Neural cell (in vitro differentiated cells): ENCODE results near the gene MED27. TPM values are rescaled to one million over a fixed set of nuclear protein-coding genes. Genes with fewer than 3 reads are reported as not detected.

Experiments used
- H2AFZ ChIP-seq: fragments of 200-600, 300-800 bp; sonication (generic), shearing (Covaris generic); 2 replicates; pipeline ENCODE4 v1.6.0; 2014; ENCODE audit warnings: low read depth, mild to moderate bottlenecking, antibody characterized with exemption, low read length, moderate library complexity
- H3F3A ChIP-seq: fragments of 200-600 bp; shearing (Covaris generic); 2 replicates; pipeline ENCODE4 v1.6.1; 2016; ENCODE audit warnings: mild to moderate bottlenecking, moderate library complexity, mixed read lengths, antibody characterized with exemption, low read length; ENCODE audit not compliant: insufficient read depth, poor library complexity, severe bottlenecking
- H3K27ac ChIP-seq: fragments of 200-600, 300-800 bp; sonication (generic), shearing (Covaris generic); 2 replicates; pipeline ENCODE4 v1.5.1; 2014; ENCODE audit warnings: mild to moderate bottlenecking, low read length, moderate library complexity
- H3K27me3 ChIP-seq: fragments of 300-800, 200-600 bp; sonication (generic), shearing (Covaris generic); 2 replicates; pipeline ENCODE4 v1.6.0; 2014; ENCODE audit warnings: mild to moderate bottlenecking, low read depth, low read length, moderate library complexity; ENCODE audit not compliant: insufficient read depth
- H3K36me3 ChIP-seq: fragments of 300-800, 200-600 bp; sonication (generic), shearing (Covaris generic); 2 replicates; pipeline ENCODE4 v1.5.1; 2014; ENCODE audit warnings: mild to moderate bottlenecking, antibody characterized with exemption, low read length, moderate library complexity; ENCODE audit not compliant: insufficient read depth
- H3K4me2 ChIP-seq: fragments of 300-800, 200-600 bp; sonication (generic), shearing (Covaris generic); 2 replicates; pipeline ENCODE4 v1.6.0; 2014; ENCODE audit warnings: mild to moderate bottlenecking, low read length
- H3K4me3 ChIP-seq: fragments of 300-800, 200-600 bp; sonication (generic), shearing (Covaris generic); 2 replicates; pipeline ENCODE4 v1.5.1; 2014; ENCODE audit warnings: mild to moderate bottlenecking, low read length, moderate library complexity
- H3K79me2 ChIP-seq: fragments of 200-600 bp; shearing (Covaris generic); replicated peaks from 2 replicates; pipeline ENCODE4 v1.6.0; 2014; ENCODE audit warnings: mild to moderate bottlenecking, low read length, moderate library complexity; ENCODE audit not compliant: insufficient read depth
- H3K9ac ChIP-seq: fragments of 300-800, 200-600 bp; sonication (generic), shearing (Covaris generic); 2 replicates; pipeline ENCODE4 v1.6.1; 2016; ENCODE audit warnings: mild to moderate bottlenecking, low read length, mixed read lengths
- H3K9me2 ChIP-seq: fragments of 200-600 bp; shearing (Covaris generic); 2 replicates; pipeline ENCODE4 v1.6.1; 2016; ENCODE audit warnings: mild to moderate bottlenecking, low read length, mixed read lengths; ENCODE audit not compliant: insufficient read depth
- H3K9me3 ChIP-seq: fragments of 200-600, 300-800 bp; sonication (generic), shearing (Covaris generic); 2 replicates; pipeline ENCODE4 v1.6.1; 2016; ENCODE audit warnings: mild to moderate bottlenecking, mixed run types, low read length, moderate library complexity, mixed read lengths
- H4K20me1 ChIP-seq: fragments of 200-600 bp; shearing (Covaris generic); 2 replicates; pipeline ENCODE4 v1.6.1; 2016; ENCODE audit warnings: mild to moderate bottlenecking, mixed run types; ENCODE audit not compliant: insufficient read depth
- EP300 ChIP-seq: fragments of 450-650 bp; conservative IDR thresholded peaks from 2 replicates; pipeline ENCODE4 v1.6.1; 2014; ENCODE audit warnings: antibody characterized with exemption, mild to moderate bottlenecking, moderate library complexity; ENCODE audit not compliant: poor library complexity, severe bottlenecking
- EZH2 ChIP-seq: fragments of 200-600, 300-800 bp; shearing (Covaris generic), sonication (generic); IDR thresholded peaks from 2 replicates; pipeline ENCODE4 v1.6.1; 2014; ENCODE audit warnings: antibody characterized with exemption, low read length, borderline replicate concordance, mild to moderate bottlenecking; ENCODE audit not compliant: insufficient read depth, poor library complexity, severe bottlenecking
- MXI1 ChIP-seq: fragments of 450-650 bp; conservative IDR thresholded peaks from 2 replicates; pipeline ENCODE4 v1.6.1; 2014; ENCODE audit warnings: antibody characterized with exemption, mild to moderate bottlenecking; ENCODE audit not compliant: poor library complexity, severe bottlenecking
- POLR2AphosphoS5 ChIP-seq: IDR thresholded peaks from 2 replicates; pipeline ENCODE4 v1.6.1; 2012
- RAD21 ChIP-seq: fragments of 450-650 bp; conservative IDR thresholded peaks from 2 replicates; pipeline ENCODE4 v1.6.1; 2014; ENCODE audit warnings: antibody characterized with exemption, mild to moderate bottlenecking, moderate library complexity
- REST ChIP-seq: IDR thresholded peaks from 2 replicates; pipeline ENCODE4 v1.6.1; 2012; ENCODE audit warnings: borderline replicate concordance
- SMC3 ChIP-seq: fragments of 450-650 bp; conservative IDR thresholded peaks from 2 replicates; pipeline ENCODE4 v1.6.1; 2014; ENCODE audit warnings: antibody characterized with exemption, mild to moderate bottlenecking, moderate library complexity; ENCODE audit not compliant: poor library complexity
- TAF1 ChIP-seq: IDR thresholded peaks from 2 replicates; pipeline ENCODE4 v1.6.1; 2012; ENCODE audit warnings: low read depth
- polyA plus RNA-seq: library from polyadenylated mRNA; depleted of rRNA; stranded (reverse); fragments of >200 nt; gene quantifications from 2 replicates; pipeline ENCODE4 v1.2.3, GENCODE V29; 2014
- TF ChIP-seq, protein P1 (sequence below): fragments of 450-650 bp; IDR thresholded peaks from 2 replicates; pipeline ENCODE4 v1.5.1; 2014; ENCODE audit warnings: antibody characterized with exemption, mild to moderate bottlenecking, moderate library complexity; ENCODE audit not compliant: poor library complexity, severe bottlenecking

Gene MED27
- polyA plus RNA-seq, 1 donor from 2014 or later, result 7.5 TPM

GRCh38 chr9:131874916-131875670, 204.6 kb downstream of the MED27 start:
- Histone ChIP-seq H3K4me2 (no peak overlapping the region), H3K9me3 (no peaks in the 10 kb centered on the region), H2AFZ (no peak overlapping the region), H3K79me2 (no peaks in the 10 kb centered on the region), H3K27me3 (no peaks in the 10 kb centered on the region), H3F3A (no peaks in the 10 kb centered on the region), H3K4me3 (no peak overlapping the region), H4K20me1 (no peaks in the 10 kb centered on the region), H3K27ac (no peak overlapping the region), H3K36me3 (no peaks in the 10 kb centered on the region), H3K9me2 (no peaks in the 10 kb centered on the region), H3K9ac (no peak overlapping the region)
- TF ChIP-seq EP300 (no peak), SMC3 (no peak), POLR2AphosphoS5 (no peak), REST (no peak), RAD21 (no peak), EZH2 (no peak), TAF1 (no peak), MXI1 (no peak)
- TF ChIP-seq, protein P1, sequence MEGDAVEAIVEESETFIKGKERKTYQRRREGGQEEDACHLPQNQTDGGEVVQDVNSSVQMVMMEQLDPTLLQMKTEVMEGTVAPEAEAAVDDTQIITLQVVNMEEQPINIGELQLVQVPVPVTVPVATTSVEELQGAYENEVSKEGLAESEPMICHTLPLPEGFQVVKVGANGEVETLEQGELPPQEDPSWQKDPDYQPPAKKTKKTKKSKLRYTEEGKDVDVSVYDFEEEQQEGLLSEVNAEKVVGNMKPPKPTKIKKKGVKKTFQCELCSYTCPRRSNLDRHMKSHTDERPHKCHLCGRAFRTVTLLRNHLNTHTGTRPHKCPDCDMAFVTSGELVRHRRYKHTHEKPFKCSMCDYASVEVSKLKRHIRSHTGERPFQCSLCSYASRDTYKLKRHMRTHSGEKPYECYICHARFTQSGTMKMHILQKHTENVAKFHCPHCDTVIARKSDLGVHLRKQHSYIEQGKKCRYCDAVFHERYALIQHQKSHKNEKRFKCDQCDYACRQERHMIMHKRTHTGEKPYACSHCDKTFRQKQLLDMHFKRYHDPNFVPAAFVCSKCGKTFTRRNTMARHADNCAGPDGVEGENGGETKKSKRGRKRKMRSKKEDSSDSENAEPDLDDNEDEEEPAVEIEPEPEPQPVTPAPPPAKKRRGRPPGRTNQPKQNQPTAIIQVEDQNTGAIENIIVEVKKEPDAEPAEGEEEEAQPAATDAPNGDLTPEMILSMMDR, result no peak

GRCh38 chr9:131874447-131874846, 205.2 kb downstream of the MED27 start:
- no peaks in the 10 kb centered on the region for H3F3A ChIP-seq
- no peak overlapping the region for H3K4me3 ChIP-seq
- no peaks in the 10 kb centered on the region for H3K9me2 ChIP-seq
- TF ChIP-seq SMC3, result no peak
- TF ChIP-seq RAD21, result no peak
- no peak for TF ChIP-seq TAF1
- no peak for TF ChIP-seq EZH2
- TF ChIP-seq, protein P1, result no peak
- no peak overlapping the region for H2AFZ ChIP-seq
- H3K27me3 ChIP-seq, result no peaks in the 10 kb centered on the region
- H3K27ac ChIP-seq, result no peak overlapping the region
- H3K79me2 ChIP-seq, result no peaks in the 10 kb centered on the region
- no peaks in the 10 kb centered on the region for H3K36me3 ChIP-seq
- no peaks in the 10 kb centered on the region for H4K20me1 ChIP-seq
- no peak overlapping the region for H3K9ac ChIP-seq
- H3K9me3 ChIP-seq, result no peaks in the 10 kb centered on the region
- no peak overlapping the region for H3K4me2 ChIP-seq
